H1 (cell line): Measurements from ENCODE around the gene TFB1M.

ENCODE experiments used
- CTCF ChIP-seq, 3 experiments: IDR thresholded peaks; 1 replicate in 2 of 3; 2 replicates in 1 of 3; pipeline versions ENCODE4 v1.5.1 to v1.6.1; 2011; ENCODE audit warnings: low read length in 3 of 3, mild to moderate bottlenecking in 3 of 3, inconsistent platforms in 2 of 3, low read depth in 1 of 3, moderate library complexity in 1 of 3; ENCODE audit not compliant: insufficient read depth in 1 of 3; ENCODE audit errors: control extremely low read depth in 1 of 3
- MAX ChIP-seq: IDR thresholded peaks from 2 replicates; pipeline ENCODE4 v1.6.1; 2012; ENCODE audit warnings: inconsistent platforms
- POLR2A ChIP-seq, 2 experiments: IDR thresholded peaks; 1 replicate in 1 of 2; 2 replicates in 1 of 2; pipeline ENCODE4 v1.6.1; 2011; ENCODE audit warnings: low read depth in 2 of 2, low read length in 2 of 2, mild to moderate bottlenecking in 2 of 2; ENCODE audit errors: control extremely low read depth in 1 of 2
- SUZ12 ChIP-seq: fragments of 200-600 bp; sonication (generic); IDR thresholded peaks from 2 replicates; pipeline ENCODE4 v1.6.1; 2012; ENCODE audit warnings: mild to moderate bottlenecking, inconsistent platforms, low read length, moderate library complexity, mixed read lengths

- no peak for TF ChIP-seq CTCF (IDR thresholded peaks at IDR 0.05; ENCODE audit: control extremely low read depth in 1 of 3, insufficient read depth in 1 of 3, low read depth in 1 of 3, low read length in 3 of 3)
- no peak for TF ChIP-seq SUZ12
- TF ChIP-seq POLR2A (IDR thresholded peaks at IDR 0.05; ENCODE audit: control extremely low read depth in 1 of 2, low read depth in 2 of 2, low read length in 2 of 2), result no peak
- no peak for TF ChIP-seq MAX
Observed at GRCh38 chr6:155329460-155330132, 15.3 kb upstream of the TFB1M start.
